GM12878 (cell line): ENCODE data around the gene FAM24B.
"Not testable (repeated sequence)": the region's sequence is repeated elsewhere in the genome, so short reads cannot be mapped to it uniquely, and the experiment has no call there.

ENCODE experiments used
- CHD2 ChIP-seq: IDR thresholded peaks from 2 replicates; pipeline ENCODE4 v1.6.1; 2011; ENCODE audit warnings: low read depth, low read length, improper control_type of control experiment, borderline replicate concordance
- EP300 ChIP-seq, 2 experiments: fragments of 150-350 bp in 1 of 2; IDR thresholded peaks; 2 replicates each; pipeline ENCODE4 v1.6.1; 2011 to 2012; ENCODE audit warnings: low read depth in 2 of 2, low read length in 2 of 2, borderline replicate concordance in 1 of 2, improper control_type of control experiment in 1 of 2, inconsistent platforms in 1 of 2; ENCODE audit not compliant: control insufficient read depth in 1 of 2
- ETV6 ChIP-seq, 2 experiments: fragments of 450-650 bp in 1 of 2; IDR thresholded peaks in 1 of 2; conservative IDR thresholded peaks in 1 of 2; 2 replicates each; pipeline ENCODE4 v1.6.1; 2014; ENCODE audit warnings: antibody characterized with exemption in 1 of 2, borderline replicate concordance in 1 of 2, low read depth in 1 of 2, mild to moderate bottlenecking in 1 of 2, moderate library complexity in 1 of 2
- EZH2 ChIP-seq: IDR thresholded peaks from 2 replicates; pipeline ENCODE4 v1.6.1; 2012; ENCODE audit warnings: low read depth, mild to moderate bottlenecking, control low read depth, inconsistent platforms, low read length, borderline replicate concordance; ENCODE audit not compliant: control insufficient read depth
- IKZF2 ChIP-seq, 2 experiments: fragments of 450-650 bp; IDR thresholded peaks; 2 replicates each; pipeline ENCODE4 v1.6.1; 2017; ENCODE audit warnings: mild to moderate bottlenecking in 2 of 2, moderate library complexity in 2 of 2
- KLF5 ChIP-seq: fragments of 450-650 bp; IDR thresholded peaks from 2 replicates; pipeline ENCODE4 v1.6.1; 2014; ENCODE audit warnings: mild to moderate bottlenecking; ENCODE audit not compliant: partially characterized antibody
- MXI1 ChIP-seq: fragments of 150-350 bp; IDR thresholded peaks from 2 replicates; pipeline ENCODE4 v1.6.1; 2011; ENCODE audit warnings: low read depth, mild to moderate bottlenecking, inconsistent platforms, low read length, improper control_type of control experiment
- POLR2A ChIP-seq: IDR thresholded peaks from 2 replicates; pipeline ENCODE4 v1.6.1; 2011; ENCODE audit warnings: low read depth, mild to moderate bottlenecking, low read length
- POLR2AphosphoS5 ChIP-seq: IDR thresholded peaks from 2 replicates; pipeline ENCODE4 v1.6.1; 2011; ENCODE audit warnings: mild to moderate bottlenecking, low read length, inconsistent platforms
- TAF1 ChIP-seq: IDR thresholded peaks from 2 replicates; pipeline ENCODE4 v1.6.1; 2011; ENCODE audit warnings: mild to moderate bottlenecking, low read depth, low read length, borderline replicate concordance
- TARDBP ChIP-seq: IDR thresholded peaks from 2 replicates; pipeline ENCODE4 v1.6.1; 2016; ENCODE audit warnings: borderline replicate concordance
- TBL1XR1 ChIP-seq: IDR thresholded peaks from 2 replicates; pipeline ENCODE4 v1.6.1; 2012; ENCODE audit warnings: low read depth, low read length, improper control_type of control experiment
- TCF12 ChIP-seq: IDR thresholded peaks from 2 replicates; pipeline ENCODE4 v1.6.1; 2011; ENCODE audit warnings: low read depth, mild to moderate bottlenecking, low read length
- TF ChIP-seq, protein P1 (sequence below), 3 experiments: IDR thresholded peaks in 2 of 3; conservative IDR thresholded peaks in 1 of 3; 2 replicates each; pipeline ENCODE4 v1.5.1; 2011; ENCODE audit warnings: low read depth in 3 of 3, low read length in 3 of 3, mild to moderate bottlenecking in 3 of 3, control low read depth in 2 of 3, moderate library complexity in 2 of 3, inconsistent platforms in 1 of 3, mixed read lengths in 1 of 3; ENCODE audit not compliant: control insufficient read depth in 2 of 3, insufficient read depth in 1 of 3; ENCODE audit errors: extremely low read depth in 1 of 3

DNA sequence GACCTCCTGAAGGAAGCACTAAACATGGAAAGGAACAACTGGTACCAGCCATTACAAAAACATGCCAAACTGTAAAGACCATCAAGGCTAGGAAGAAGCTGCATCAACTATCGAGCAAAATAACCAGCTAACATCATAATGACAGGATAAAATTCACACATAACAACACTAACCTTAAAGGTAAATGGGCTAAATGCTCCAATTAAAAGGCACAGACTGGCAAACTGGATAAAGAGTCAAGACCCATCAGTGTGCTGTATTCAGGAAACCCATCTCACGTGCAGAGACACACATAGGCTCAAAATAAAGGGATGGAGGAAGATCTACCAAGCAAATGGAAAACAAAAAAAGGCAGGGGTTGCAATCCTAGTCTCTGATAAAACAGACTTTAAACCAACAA, 10.6 kb downstream of the FAM24B start:
- TF ChIP-seq, protein P1, sequence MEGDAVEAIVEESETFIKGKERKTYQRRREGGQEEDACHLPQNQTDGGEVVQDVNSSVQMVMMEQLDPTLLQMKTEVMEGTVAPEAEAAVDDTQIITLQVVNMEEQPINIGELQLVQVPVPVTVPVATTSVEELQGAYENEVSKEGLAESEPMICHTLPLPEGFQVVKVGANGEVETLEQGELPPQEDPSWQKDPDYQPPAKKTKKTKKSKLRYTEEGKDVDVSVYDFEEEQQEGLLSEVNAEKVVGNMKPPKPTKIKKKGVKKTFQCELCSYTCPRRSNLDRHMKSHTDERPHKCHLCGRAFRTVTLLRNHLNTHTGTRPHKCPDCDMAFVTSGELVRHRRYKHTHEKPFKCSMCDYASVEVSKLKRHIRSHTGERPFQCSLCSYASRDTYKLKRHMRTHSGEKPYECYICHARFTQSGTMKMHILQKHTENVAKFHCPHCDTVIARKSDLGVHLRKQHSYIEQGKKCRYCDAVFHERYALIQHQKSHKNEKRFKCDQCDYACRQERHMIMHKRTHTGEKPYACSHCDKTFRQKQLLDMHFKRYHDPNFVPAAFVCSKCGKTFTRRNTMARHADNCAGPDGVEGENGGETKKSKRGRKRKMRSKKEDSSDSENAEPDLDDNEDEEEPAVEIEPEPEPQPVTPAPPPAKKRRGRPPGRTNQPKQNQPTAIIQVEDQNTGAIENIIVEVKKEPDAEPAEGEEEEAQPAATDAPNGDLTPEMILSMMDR (IDR thresholded peaks at IDR 0.05 in 2 of 3, conservative IDR thresholded peaks at IDR 0.05 in 1 of 3; ENCODE audit: control insufficient read depth in 2 of 3, extremely low read depth in 1 of 3, insufficient read depth in 1 of 3, low read depth in 3 of 3, low read length in 3 of 3): not testable (repeated sequence)
- not testable (repeated sequence) for TF ChIP-seq EP300 (IDR thresholded peaks at IDR 0.05; ENCODE audit: borderline replicate concordance in 1 of 2, control insufficient read depth in 1 of 2, low read depth in 2 of 2, low read length in 2 of 2); TBL1XR1; TCF12; POLR2A; ETV6 (conservative IDR thresholded peaks at IDR 0.05 in 1 of 2, IDR thresholded peaks at IDR 0.05 in 1 of 2; ENCODE audit: borderline replicate concordance in 1 of 2, low read depth in 1 of 2); CHD2; MXI1; EZH2; TARDBP; IKZF2 (IDR thresholded peaks at IDR 0.05); POLR2AphosphoS5; TAF1; KLF5
